GM12878 (cell line): Measurements from ENCODE around the gene MRPL33. TPM values are rescaled to one million over a fixed set of nuclear protein-coding genes. Genes with fewer than 3 reads are reported as not detected.
A peak's percentile ranks its signal among the peaks of the same experiment; 100 is the strongest.

ENCODE experiments used
- ATAC-seq: fragments of 200-7000 bp; cut with Tn5 transposase; 3 replicates; pipeline ENCODE4 v1.9.1; 2020; ENCODE audit warnings: mild to moderate bottlenecking, moderate library complexity
- BruUV-seq: library from RNA; stranded (reverse); fragments of 400-500 nt; replicated peaks from 2 replicates; lab custom pipeline; 2021; lab: Mats Ljungman, UMichigan
- CTCF ChIA-PET: fragments of 300-600 bp; sonication (Branson Sonifier 250); formaldehyde crosslinking; extraction: SDS; loops from one replicate; lab custom pipeline; 2021; ENCODE audit warnings: inconsistent platforms; lab: Yijun Ruan, JAX
- POLR2A ChIA-PET: fragments of 350-600 bp; formaldehyde crosslinking; extraction: SDS; loops from one replicate; lab custom pipeline; 2021; ENCODE audit warnings: inconsistent platforms; lab: Charles Lee
- RAD21 ChIA-PET: fragments of 300-600 bp; sonication (Branson Sonifier 250); formaldehyde crosslinking; loops from one replicate; lab custom pipeline; 2023; ENCODE audit warnings: antibody characterized with exemption; ENCODE audit not compliant: unreplicated experiment; lab: Charles Lee
- SMC1A ChIA-PET: fragments of 300-600 bp; sonication (Branson Sonifier 250); formaldehyde crosslinking; loops from one replicate; lab custom pipeline; 2023; ENCODE audit not compliant: unreplicated experiment, uncharacterized antibody; lab: Charles Lee
- DNase-seq: peaks from one replicate; pipeline ENCODE4 v3.0.0-alpha.2; 2011; ENCODE audit warnings: low read depth, low spot score
- FAIRE-seq: peaks from 3 replicates; lab custom pipeline; 2011; peaks lifted over from hg19 to GRCh38; lab: Jason Lieb, UNC
- H2AFZ ChIP-seq: 2 replicates; pipeline ENCODE4 v1.6.0; 2011; ENCODE audit warnings: low read depth, low read length, control low read depth; ENCODE audit not compliant: control insufficient read depth
- H3K27ac ChIP-seq: 2 replicates; pipeline ENCODE4 v1.5.1; 2011; ENCODE audit warnings: control low read depth; ENCODE audit not compliant: control insufficient read depth, insufficient read depth
- H3K27me3 ChIP-seq, 2 experiments: replicated peaks in 1 of 2; 2 replicates each; pipeline versions ENCODE4 v1.6.0 to v1.6.1; 2011; ENCODE audit warnings: low read length in 1 of 2; ENCODE audit not compliant: control insufficient read depth in 2 of 2, insufficient read depth in 2 of 2
- H3K36me3 ChIP-seq, 2 experiments: 2 replicates each; pipeline ENCODE4 v1.5.1; 2011; ENCODE audit warnings: low read length in 1 of 2; ENCODE audit not compliant: control insufficient read depth in 2 of 2, insufficient read depth in 2 of 2
- H3K4me1 ChIP-seq: 2 replicates; pipeline ENCODE4 v1.6.1; 2011; ENCODE audit warnings: mild to moderate bottlenecking, low read length, moderate library complexity, mixed read lengths; ENCODE audit not compliant: control insufficient read depth, insufficient read depth
- H3K4me2 ChIP-seq: 2 replicates; pipeline ENCODE4 v1.6.0; 2011; ENCODE audit warnings: control low read depth; ENCODE audit not compliant: control insufficient read depth, insufficient read depth
- H3K4me3 ChIP-seq: fragments of 200-600 bp; sonication (generic); 2 replicates; pipeline ENCODE4 v1.5.1; 2016
- H3K79me2 ChIP-seq: 2 replicates; pipeline ENCODE4 v1.6.0; 2011; ENCODE audit warnings: low read length; ENCODE audit not compliant: control insufficient read depth, insufficient read depth
- H3K9ac ChIP-seq: 2 replicates; pipeline ENCODE4 v1.8.0; 2011; ENCODE audit warnings: low read length, control low read depth, mixed read lengths; ENCODE audit not compliant: control insufficient read depth, insufficient read depth
- H3K9me3 ChIP-seq: replicated peaks from 3 replicates; pipeline ENCODE4 v1.5.1; 2011; ENCODE audit warnings: mild to moderate bottlenecking, low read length; ENCODE audit not compliant: control insufficient read depth, insufficient read depth
- H4K20me1 ChIP-seq: 2 replicates; pipeline ENCODE4 v1.6.0; 2011; ENCODE audit not compliant: control insufficient read depth, insufficient read depth
- ATF3 ChIP-seq: IDR thresholded peaks from 2 replicates; pipeline ENCODE4 v1.6.1; 2011; ENCODE audit warnings: low read depth, mild to moderate bottlenecking, low read length, moderate library complexity, borderline replicate concordance; ENCODE audit errors: extremely low read depth
- BCLAF1 ChIP-seq: fragments of 450-650 bp; IDR thresholded peaks from 2 replicates; pipeline ENCODE4 v1.6.1; 2017; ENCODE audit warnings: antibody characterized with exemption, mild to moderate bottlenecking, moderate library complexity
- DPF2 ChIP-seq: fragments of 450-650 bp; IDR thresholded peaks from 2 replicates; pipeline ENCODE4 v1.6.1; 2017; ENCODE audit warnings: mild to moderate bottlenecking
- ESRRA ChIP-seq: IDR thresholded peaks from 2 replicates; pipeline ENCODE4 v1.6.1; 2012; ENCODE audit warnings: mild to moderate bottlenecking, low read length, improper control_type of control experiment
- FOXM1 ChIP-seq: IDR thresholded peaks from 2 replicates; pipeline ENCODE4 v1.6.1; 2012; ENCODE audit warnings: low read depth, mild to moderate bottlenecking, inconsistent platforms, low read length, moderate library complexity
- MTA2 ChIP-seq: fragments of 450-650 bp; IDR thresholded peaks from 2 replicates; pipeline ENCODE4 v1.6.1; 2016; ENCODE audit warnings: low read depth, mild to moderate bottlenecking, moderate library complexity
- MYB ChIP-seq: fragments of 150-350 bp; IDR thresholded peaks from 2 replicates; pipeline ENCODE4 v1.6.1; 2014; ENCODE audit warnings: mild to moderate bottlenecking, low read depth, low read length, borderline replicate concordance
- MYC ChIP-seq: IDR thresholded peaks from 2 replicates; pipeline ENCODE4 v1.6.1; 2011; ENCODE audit warnings: mild to moderate bottlenecking, low read length, moderate library complexity, inconsistent platforms; ENCODE audit not compliant: insufficient read depth, insufficient replicate concordance, insufficient read length, severe bottlenecking
- NFYA ChIP-seq: IDR thresholded peaks from 2 replicates; pipeline ENCODE4 v1.6.1; 2011; ENCODE audit warnings: low read depth, mild to moderate bottlenecking, low read length, improper control_type of control experiment, borderline replicate concordance
- POU2F2 ChIP-seq: IDR thresholded peaks from 3 replicates; pipeline ENCODE4 v1.6.1; 2011; ENCODE audit warnings: low read depth, mild to moderate bottlenecking, low read length, borderline replicate concordance
- RAD21 ChIP-seq: IDR thresholded peaks from 2 replicates; pipeline ENCODE4 v1.6.1; 2011; ENCODE audit warnings: mild to moderate bottlenecking, low read depth, low read length, moderate library complexity; ENCODE audit not compliant: insufficient read depth
- RAD51 ChIP-seq: fragments of 450-650 bp; IDR thresholded peaks from 2 replicates; pipeline ENCODE4 v1.6.1; 2016; ENCODE audit warnings: moderate library complexity, mild to moderate bottlenecking, inconsistent platforms
- RUNX3 ChIP-seq: IDR thresholded peaks from 2 replicates; pipeline ENCODE4 v1.6.1; 2012; ENCODE audit warnings: low read length, inconsistent platforms
- SMAD5 ChIP-seq: IDR thresholded peaks from 2 replicates; pipeline ENCODE4 v1.6.1; 2016; ENCODE audit warnings: antibody characterized with exemption, low read depth
- STAT1 ChIP-seq: fragments of 450-650 bp; conservative IDR thresholded peaks from 2 replicates; pipeline ENCODE4 v1.6.1; 2014; ENCODE audit warnings: antibody characterized with exemption, mild to moderate bottlenecking
- TARDBP ChIP-seq: IDR thresholded peaks from 2 replicates; pipeline ENCODE4 v1.6.1; 2016; ENCODE audit warnings: borderline replicate concordance
- TCF3 ChIP-seq: IDR thresholded peaks from 2 replicates; pipeline ENCODE4 v1.6.1; 2012; ENCODE audit warnings: low read depth, mild to moderate bottlenecking, low read length, borderline replicate concordance; ENCODE audit not compliant: insufficient read depth
- ZNF687 ChIP-seq: fragments of 450-650 bp; IDR thresholded peaks from 2 replicates; pipeline ENCODE4 v1.6.1; 2017; ENCODE audit warnings: mild to moderate bottlenecking, moderate library complexity
- WGBS: methylation state at CpG from one replicate; pipeline ENCODE4 v1.1.6; 2016; ENCODE audit warnings: low lambda C conversion rate; ENCODE audit not compliant: insufficient replicate concordance, insufficient coverage; ENCODE audit errors: missing lambda C conversion rate; 5-methylcytosine and 5-hydroxymethylcytosine counted together
- in situ Hi-C: fragments of 300-500 bp; cut with MboI; formaldehyde crosslinking; loops from 9 replicates; pipeline ENCODE4 v1.14.3; 2018; ENCODE audit warnings: mixed read lengths
- intact Hi-C: fragments of 100-400 bp; cut with micrococcal nuclease; formaldehyde crosslinking; loops from one replicate; pipeline ENCODE4 v1.14.2; 2022; ENCODE audit not compliant: unreplicated experiment
- polyA plus RNA-seq, 11 experiments: library from polyadenylated mRNA; depleted of rRNA in 4 of 11; unstranded in 6 of 11; stranded (reverse) in 5 of 11; fragments of >200 nt; fragmentation: Nextera tagmentation in 4 of 11; fragmentation: Illumina TruSeq in 1 of 11; extraction: Ambion mirVana in 4 of 11; extraction: Trizol in 1 of 11; gene quantifications; 1 replicate in 1 of 11; 2 replicates in 10 of 11; pipeline versions ENCODE4 v1.2.1 to v1.2.3, GENCODE V29; 2011 to 2016; ENCODE audit warnings: inconsistent platforms in 2 of 11, missing spikeins in 2 of 11, low read depth in 1 of 11
- total RNA-seq, 4 experiments: library from RNA; depleted of rRNA in 3 of 4; stranded (reverse); fragments of >200 nt in 3 of 4; fragmentation: Illumina TruSeq in 1 of 4; extraction: Trizol in 1 of 4; gene quantifications; 2 replicates each; pipeline versions ENCODE4 v1.2.1 to v1.2.3, GENCODE V29; 2013 to 2021

MRPL33 gene
- total and polyA plus RNA-seq, 10 of the 15 experiments (the other 5 are each of a cell fraction or from before 2014, with no cell fraction given): 50.1 to 318 (median 160) TPM

GRCh38 chr2:27807476-27807875 lies 36.0 kb downstream of the MRPL33 start (continued):
- TF ChIP-seq BCLAF1 (no peak), RAD21 (peak; percentile 55), STAT1 (no peak)
- TF ChIP-seq, all 136 proteins: peak for 3

- H3K9ac ChIP-seq: no peak overlapping the region
- POLR2A ChIA-PET: no interaction called here
- H3K27ac ChIP-seq: no peak overlapping the region
- H3K27me3 ChIP-seq: no peaks in the 10 kb centered on the region
- no peaks in the 10 kb centered on the region for H3K36me3 ChIP-seq
- no peak for FAIRE-seq
- no peak overlapping the region for H3K4me3 ChIP-seq
- no TSS peak for BruUV-seq
- intact Hi-C loops (no loop called here), in situ Hi-C loops (no loop called here)
- RAD21 ChIA-PET: no interaction called here
- SMC1A ChIA-PET: no interaction called here
- CTCF ChIA-PET: no interaction called here
- no peak overlapping the region for H3K4me2 ChIP-seq
- H2AFZ ChIP-seq: no peak overlapping the region
- H4K20me1 ChIP-seq: no peaks in the 10 kb centered on the region
- 44% methylated on average over 2 of the region's 2 CpGs for whole genome bisulfite sequencing
- H3K9me3 ChIP-seq: no peaks in the 10 kb centered on the region
- no peaks in the 10 kb centered on the region for H3K4me1 ChIP-seq
- no peaks in the 10 kb centered on the region for H3K79me2 ChIP-seq
- DNase-seq: no peak
- no peak for ATAC-seq
- no peak for TF ChIP-seq MYC
- no peak for TF ChIP-seq DPF2
- no peak for TF ChIP-seq FOXM1
- no peak for TF ChIP-seq MYB
- no peak for TF ChIP-seq TCF3
- no peak for TF ChIP-seq MTA2
- no peak for TF ChIP-seq ATF3
- TF ChIP-seq RUNX3: no peak
- TF ChIP-seq ESRRA: no peak
- TF ChIP-seq NFYA: no peak
- TF ChIP-seq RAD51: no peak
- no peak for TF ChIP-seq SMAD5
- TF ChIP-seq TARDBP: no peak
- no peak for TF ChIP-seq POU2F2
- TF ChIP-seq ZNF687: no peak
Observed at GRCh38 chr2:27808418-27808817, 36.9 kb downstream of the MRPL33 start.
